ENCODE measurements around the gene MEGF11. TPM values are rescaled to one million over a fixed set of nuclear protein-coding genes. Genes with fewer than 3 reads are reported as not detected.

MEGF11 gene
- total RNA-seq, 4 donors from 2014 or later, result 0.97 to 10.6 (median 4.0) TPM

DNA sequence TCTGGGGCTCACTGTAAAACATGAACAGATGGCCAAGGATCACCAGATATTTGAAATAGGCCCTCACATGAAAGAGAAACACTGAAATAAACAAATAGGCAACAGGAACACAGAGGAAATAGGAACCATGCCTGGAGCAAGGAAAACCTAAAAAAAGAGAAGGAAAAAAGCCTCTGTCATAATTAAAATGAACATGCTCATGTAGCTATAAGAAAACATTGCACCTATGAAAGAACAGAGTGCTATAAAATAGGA, 281.9 kb downstream of the MEGF11 start:
- DNase-seq (ENCODE audit: low spot score in 2 of 2), result no peak
- TF ChIP-seq, protein P1, sequence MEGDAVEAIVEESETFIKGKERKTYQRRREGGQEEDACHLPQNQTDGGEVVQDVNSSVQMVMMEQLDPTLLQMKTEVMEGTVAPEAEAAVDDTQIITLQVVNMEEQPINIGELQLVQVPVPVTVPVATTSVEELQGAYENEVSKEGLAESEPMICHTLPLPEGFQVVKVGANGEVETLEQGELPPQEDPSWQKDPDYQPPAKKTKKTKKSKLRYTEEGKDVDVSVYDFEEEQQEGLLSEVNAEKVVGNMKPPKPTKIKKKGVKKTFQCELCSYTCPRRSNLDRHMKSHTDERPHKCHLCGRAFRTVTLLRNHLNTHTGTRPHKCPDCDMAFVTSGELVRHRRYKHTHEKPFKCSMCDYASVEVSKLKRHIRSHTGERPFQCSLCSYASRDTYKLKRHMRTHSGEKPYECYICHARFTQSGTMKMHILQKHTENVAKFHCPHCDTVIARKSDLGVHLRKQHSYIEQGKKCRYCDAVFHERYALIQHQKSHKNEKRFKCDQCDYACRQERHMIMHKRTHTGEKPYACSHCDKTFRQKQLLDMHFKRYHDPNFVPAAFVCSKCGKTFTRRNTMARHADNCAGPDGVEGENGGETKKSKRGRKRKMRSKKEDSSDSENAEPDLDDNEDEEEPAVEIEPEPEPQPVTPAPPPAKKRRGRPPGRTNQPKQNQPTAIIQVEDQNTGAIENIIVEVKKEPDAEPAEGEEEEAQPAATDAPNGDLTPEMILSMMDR (IDR thresholded peaks at IDR 0.05), result no peak
- TF ChIP-seq POLR2A (IDR thresholded peaks at IDR 0.05), result no peak
- intact Hi-C loops (cut with DNase I; ENCODE audit: low total_unique reads), result no loop called here
- no peak overlapping the region for H3K4me3 ChIP-seq (ENCODE audit: low read depth, poor library complexity, severe bottlenecking)

DNA sequence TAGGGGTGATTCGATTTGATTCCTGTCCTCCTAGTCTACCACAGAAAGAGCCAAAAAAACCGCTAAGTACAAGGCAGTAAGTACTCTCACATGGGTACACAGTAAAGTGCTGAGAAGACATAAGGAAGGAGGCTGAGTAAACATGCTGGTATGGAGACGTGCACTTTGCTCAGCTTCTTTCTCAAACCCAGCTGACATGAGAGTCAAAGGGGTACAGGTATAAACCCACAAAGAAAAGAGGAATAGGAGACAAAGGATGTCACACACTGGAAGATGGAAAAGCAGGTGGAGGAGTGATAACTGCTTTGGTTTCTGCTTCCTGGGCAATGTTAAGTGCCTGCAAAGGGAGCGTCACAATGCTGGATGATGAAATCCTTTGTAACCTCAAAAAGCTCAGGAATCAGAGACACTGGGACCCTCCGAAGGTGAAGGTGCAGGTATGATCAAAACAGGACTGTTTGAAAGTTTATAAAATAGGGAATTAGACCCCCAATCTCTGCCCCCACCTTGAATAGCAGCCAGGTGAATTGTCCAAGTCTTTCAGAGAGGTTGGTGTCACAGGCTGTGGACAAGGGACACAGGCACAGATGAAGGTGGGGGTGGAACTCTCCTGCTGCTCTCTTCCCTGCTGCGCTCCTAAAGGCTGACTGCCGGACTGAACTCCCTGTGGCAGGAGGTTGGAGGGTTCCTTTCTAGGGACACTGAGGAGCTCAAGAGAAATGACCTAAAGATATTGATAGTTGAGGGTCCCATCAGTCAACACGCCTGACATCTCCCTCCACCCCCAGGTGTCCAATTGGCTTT, 282.4 kb downstream of the MEGF11 start:
- intact Hi-C loops (cut with DNase I; ENCODE audit: low total_unique reads), result no loop called here
- no peak for DNase-seq (ENCODE audit: low spot score in 2 of 2)
- 70 to 75% methylated on average over 8 of the region's 8 CpGs for WGBS, 2 donors
- H3K4me3 ChIP-seq (ENCODE audit: low read depth, poor library complexity, severe bottlenecking), result no peak overlapping the region
- TF ChIP-seq, protein P1 (IDR thresholded peaks at IDR 0.05), result no peak
- TF ChIP-seq POLR2A (IDR thresholded peaks at IDR 0.05), result no peak

DNA sequence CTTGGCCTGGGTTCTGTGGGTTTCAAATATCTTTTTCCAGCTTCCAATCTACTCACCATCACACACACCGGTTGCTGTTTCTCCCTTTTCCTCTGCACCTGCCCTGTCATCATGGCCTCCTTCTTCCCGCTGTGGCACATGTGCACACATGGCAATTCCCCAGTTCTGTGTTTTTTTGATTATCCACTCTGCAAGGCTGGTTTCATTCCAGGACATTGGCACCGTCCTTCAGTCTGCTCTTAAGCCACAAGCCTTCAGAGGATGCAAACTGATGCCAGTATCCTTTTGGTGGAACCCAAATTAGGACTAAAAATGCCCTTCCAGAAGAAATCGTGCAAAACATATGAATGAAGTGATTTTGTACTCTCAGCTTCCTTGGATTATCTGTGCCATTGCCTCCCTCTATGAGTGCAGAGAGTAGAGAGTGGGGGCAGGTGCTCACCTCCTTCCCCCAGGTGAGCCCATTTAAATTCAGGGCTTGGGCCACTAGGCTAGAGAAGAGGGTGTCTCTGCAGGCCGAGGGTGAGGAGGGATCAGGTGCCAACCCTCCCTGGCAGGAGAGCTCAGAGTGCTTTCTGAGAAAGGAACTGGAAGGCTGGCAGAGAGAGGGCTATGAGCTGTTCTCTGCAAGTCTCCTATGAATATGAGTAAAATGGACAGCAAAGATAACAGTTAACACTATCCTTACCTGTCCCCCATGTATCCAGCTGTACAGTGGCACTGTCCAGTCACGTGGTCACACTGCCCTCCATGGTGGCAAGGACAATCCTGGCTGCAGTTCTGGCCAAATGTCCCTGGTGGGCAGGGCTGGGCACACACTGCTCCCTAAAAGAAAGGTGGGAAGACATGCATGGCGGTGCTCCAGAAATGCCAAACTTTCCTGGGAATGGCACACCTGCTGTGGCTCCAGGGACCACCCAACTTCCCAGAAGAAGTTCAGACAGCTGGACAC, 283.4 kb downstream of the MEGF11 start:
- intact Hi-C loops (cut with DNase I; ENCODE audit: low total_unique reads), result no loop called here
- TF ChIP-seq POLR2A (IDR thresholded peaks at IDR 0.05), result no peak
- TF ChIP-seq, protein P1 (IDR thresholded peaks at IDR 0.05), result no peak
- no peak overlapping the region for H3K4me3 ChIP-seq (ENCODE audit: low read depth, poor library complexity, severe bottlenecking)
- 67 to 71% methylated on average over 7 of the region's 7 CpGs for WGBS, 2 donors
- DNase-seq (ENCODE audit: low spot score in 2 of 2), result no peak

DNA sequence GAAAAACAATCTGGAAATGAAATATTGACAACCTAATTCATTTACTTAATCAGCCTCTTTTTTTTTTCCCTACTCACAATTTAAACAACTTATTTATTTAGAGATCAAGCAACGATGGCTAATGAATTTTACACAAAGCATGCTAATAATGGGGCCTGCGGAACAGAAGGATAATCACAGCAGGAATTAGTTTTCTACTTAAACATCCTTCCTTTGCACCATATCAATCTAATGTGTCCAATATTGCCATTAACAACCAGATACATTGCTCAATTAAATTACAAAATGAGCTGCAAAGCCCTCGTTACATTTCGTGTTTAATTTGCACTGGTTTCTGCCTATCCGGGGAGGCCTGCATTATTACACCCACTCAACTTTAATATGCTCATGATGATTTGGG, 285.0 kb downstream of the MEGF11 start:
- 82% methylated on average over 5 of the region's 5 CpGs for WGBS, 2 donors
- no peak overlapping the region for H3K4me3 ChIP-seq (ENCODE audit: low read depth, poor library complexity, severe bottlenecking)
- TF ChIP-seq, protein P1 (IDR thresholded peaks at IDR 0.05), result no peak
- TF ChIP-seq POLR2A (IDR thresholded peaks at IDR 0.05), result no peak
- DNase-seq (ENCODE audit: low spot score in 2 of 2), result no peak
- intact Hi-C loops (cut with DNase I; ENCODE audit: low total_unique reads), result no loop called here

DNA sequence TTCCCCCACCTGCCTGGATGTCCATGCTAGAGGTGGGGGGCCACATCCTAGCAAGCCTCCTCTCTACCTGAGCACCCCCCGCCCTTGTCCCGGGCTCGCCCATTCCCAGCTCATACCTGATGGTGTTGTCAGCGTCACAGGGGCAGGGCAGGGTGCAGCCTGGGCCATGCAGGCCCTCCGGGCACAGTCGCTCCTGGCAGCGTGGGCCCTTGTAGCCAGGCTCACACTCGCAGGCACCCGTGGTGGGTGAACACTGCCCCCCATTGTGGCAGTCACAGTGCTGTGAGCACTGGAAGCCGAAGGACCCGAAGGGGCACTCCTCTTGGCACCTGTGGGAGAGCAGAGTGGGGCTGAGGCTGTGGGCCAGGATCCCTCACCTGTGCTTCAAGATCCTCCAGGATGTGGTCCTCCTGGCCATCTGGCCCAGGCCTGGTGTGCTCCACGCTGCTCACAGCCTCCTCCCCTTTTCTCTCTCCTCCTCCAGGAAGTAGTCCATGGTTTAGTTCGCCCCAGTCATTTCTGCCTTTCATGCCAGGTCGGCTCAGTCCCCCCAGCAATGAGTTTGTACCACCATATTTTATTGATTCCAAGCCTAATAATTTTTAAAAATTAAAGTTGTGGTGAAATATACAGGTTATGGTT, 288.6 kb downstream of the MEGF11 start:
- no peak overlapping the region for H3K4me3 ChIP-seq (ENCODE audit: low read depth, poor library complexity, severe bottlenecking)
- no peak for DNase-seq (ENCODE audit: low spot score in 2 of 2)
- 81 to 82% methylated on average over 6 to 8 of the region's 14 CpGs for WGBS, 2 donors
- intact Hi-C loops (cut with DNase I; ENCODE audit: low total_unique reads), result no loop called here
- no peak for TF ChIP-seq POLR2A (IDR thresholded peaks at IDR 0.05)
- TF ChIP-seq, protein P1 (IDR thresholded peaks at IDR 0.05), result no peak
